Measurements from ENCODE around the gene ZFP62.
"Not testable (repeated sequence)": the region's sequence is repeated elsewhere in the genome, so short reads cannot be mapped to it uniquely, and the experiment has no call there.

ZFP62 gene

GRCh38 chr5:180860887-180861822 lies at the start of gene ZFP62:
Gene ZFP62, minus strand, starts transcription at chr5:180861276. Its CDS starts 57 bp downstream, at chr5:180861219.
- peak; percentile 86 for DNase-seq

GRCh38 chr5:180910735-180911134 lies 49.7 kb upstream of the ZFP62 start:
- DNase-seq = no peak

GRCh38 chr5:180910182-180910581 lies 49.1 kb upstream of the ZFP62 start:
- DNase-seq = no peak

- DNase-seq = no peak
Measured at GRCh38 chr5:180909782-180910181, 48.7 kb upstream of the ZFP62 start.

GRCh38 chr5:180908998-180909731 lies 48.1 kb upstream of the ZFP62 start:
- no peak for DNase-seq

- DNase-seq = no peak
Measured at GRCh38 chr5:180908400-180908799, 47.3 kb upstream of the ZFP62 start.

GRCh38 chr5:180901319-180902009 lies 40.4 kb upstream of the ZFP62 start:
- no peak for DNase-seq

GRCh38 chr5:180900178-180900577 lies 39.1 kb upstream of the ZFP62 start:
- DNase-seq = no peak

GRCh38 chr5:180898621-180899246 lies 37.7 kb upstream of the ZFP62 start, which contains the start of gene BTNL8:
Gene BTNL8, plus strand, starts transcription at chr5:180899159. Its CDS starts 152 bp downstream, at chr5:180899311.
- DNase-seq = no peak

- DNase-seq = not testable (repeated sequence)
Measured at GRCh38 chr5:180895330-180895729, 34.3 kb upstream of the ZFP62 start.

GRCh38 chr5:180889381-180889780 lies 28.3 kb upstream of the ZFP62 start:
- DNase-seq = no peak

- DNase-seq = not testable (repeated sequence)
Measured at GRCh38 chr5:180885845-180886529, 24.9 kb upstream of the ZFP62 start.

GRCh38 chr5:180875860-180876426 lies 14.9 kb upstream of the ZFP62 start:
- no peak for DNase-seq

- no peak for DNase-seq
Measured at GRCh38 chr5:180874804-180875582, 13.9 kb upstream of the ZFP62 start.

- DNase-seq = peak; percentile 11
Measured at GRCh38 chr5:180873615-180874520, 12.8 kb upstream of the ZFP62 start.

GRCh38 chr5:180872419-180872818 lies 11.3 kb upstream of the ZFP62 start:
- no peak for DNase-seq

- no peak for DNase-seq
Measured at GRCh38 chr5:180870276-180871068, 9.4 kb upstream of the ZFP62 start.

GRCh38 chr5:180869587-180869986 lies 8.5 kb upstream of the ZFP62 start:
- DNase-seq = no peak

- peak; percentile 57 for DNase-seq
Measured at GRCh38 chr5:180868960-180869359, 7.9 kb upstream of the ZFP62 start.
